ENCODE data around the gene CDC42EP1. TPM values are rescaled to one million over a fixed set of nuclear protein-coding genes. Genes with fewer than 3 reads are reported as not detected.
"Not testable (repeated sequence)": the region's sequence is repeated elsewhere in the genome, so short reads cannot be mapped to it uniquely, and the experiment has no call there.

The CDC42EP1 gene
- total RNA-seq, 2 donors from 2014 or later, result 4.0 to 4.6 TPM

DNA sequence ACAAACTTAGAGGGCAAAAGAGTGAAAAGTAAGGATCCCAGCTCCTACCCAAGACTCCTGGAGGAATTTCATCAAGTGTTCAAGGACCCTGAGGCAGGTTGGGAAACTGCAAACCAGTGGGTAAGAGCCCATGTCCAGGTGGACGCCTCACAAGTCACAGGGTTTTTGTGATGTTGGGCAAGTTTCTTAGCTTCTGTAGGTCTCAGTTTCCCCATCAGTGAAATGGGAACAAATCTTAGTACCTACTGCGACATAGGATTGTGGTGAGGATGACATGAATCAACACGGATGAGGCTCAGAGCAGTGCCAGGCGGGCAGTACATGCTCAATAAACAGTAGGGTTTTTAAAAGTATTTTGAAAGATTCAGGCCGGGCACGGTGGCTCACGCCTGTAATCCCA is 17.3 kb upstream of the CDC42EP1 start:
- Mint-ChIP-seq H3K4me3 (no peak overlapping the region), H3K27me3 (ENCODE audit: low read depth) (peaks cover 24% of the 10 kb centered on the region), H3K4me1 (ENCODE audit: low read depth) (peaks cover 52% of the 10 kb centered on the region), H3K36me3 (ENCODE audit: insufficient read depth in 2 of 2) (no peaks in the 10 kb centered on the region), H3K27ac (peak overlapping the region; percentile 80), H3K9me3 (no peaks in the 10 kb centered on the region)
- ATAC-seq (replicated peaks in 1 of 2) (no peak), DNase-seq (no peak)

DNA sequence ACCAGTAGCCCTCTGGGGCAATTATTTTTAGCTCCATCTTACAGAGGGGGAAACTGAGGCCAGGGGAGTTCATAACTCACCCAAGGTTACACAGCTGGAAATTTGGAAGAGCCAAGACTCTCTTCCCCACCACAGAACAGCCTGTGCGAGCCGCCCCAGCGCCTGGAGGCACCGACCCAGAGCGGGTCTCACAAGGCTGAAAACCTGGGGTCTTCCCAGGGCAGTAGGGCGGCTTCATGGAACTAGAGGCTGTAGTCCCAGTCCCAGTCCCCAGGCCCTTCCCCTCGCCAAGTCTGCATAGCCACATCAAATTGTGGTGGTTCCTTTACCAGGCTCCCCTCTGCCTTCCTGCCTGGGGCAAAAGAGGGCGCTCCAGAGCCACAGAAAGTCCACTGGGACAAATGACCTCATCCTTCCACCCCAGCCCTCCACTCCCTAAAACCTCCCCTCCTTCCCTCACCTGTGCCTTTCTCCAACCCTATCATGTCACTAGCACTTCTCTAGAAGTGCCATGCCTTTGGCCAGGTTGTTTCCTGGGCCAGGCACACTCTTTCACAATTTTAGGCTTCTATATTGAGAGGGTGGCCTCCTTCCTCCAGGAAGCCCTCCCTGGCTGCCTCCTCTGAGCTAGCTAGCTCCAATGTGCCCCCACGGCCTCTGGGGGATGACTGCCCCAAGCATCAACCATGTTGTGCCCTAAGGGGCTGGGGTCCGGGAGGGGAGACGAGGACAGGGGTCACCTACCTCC is 15.2 kb upstream of the CDC42EP1 start:
- ATAC-seq (replicated peaks in 1 of 2) (peak; percentile 57 to 65), DNase-seq (peak; percentile 69 to 78)
- H3K4me1 Mint-ChIP-seq (ENCODE audit: low read depth), result peaks cover 34% of the 10 kb centered on the region
- H3K9me3 Mint-ChIP-seq, result no peaks in the 10 kb centered on the region
- H3K27me3 Mint-ChIP-seq (ENCODE audit: low read depth), result peaks cover 9% of the 10 kb centered on the region
- H3K36me3 Mint-ChIP-seq (ENCODE audit: insufficient read depth in 2 of 2), result no peaks in the 10 kb centered on the region
- no peak overlapping the region for H3K4me3 Mint-ChIP-seq
- H3K27ac Mint-ChIP-seq, result no peak overlapping the region

DNA sequence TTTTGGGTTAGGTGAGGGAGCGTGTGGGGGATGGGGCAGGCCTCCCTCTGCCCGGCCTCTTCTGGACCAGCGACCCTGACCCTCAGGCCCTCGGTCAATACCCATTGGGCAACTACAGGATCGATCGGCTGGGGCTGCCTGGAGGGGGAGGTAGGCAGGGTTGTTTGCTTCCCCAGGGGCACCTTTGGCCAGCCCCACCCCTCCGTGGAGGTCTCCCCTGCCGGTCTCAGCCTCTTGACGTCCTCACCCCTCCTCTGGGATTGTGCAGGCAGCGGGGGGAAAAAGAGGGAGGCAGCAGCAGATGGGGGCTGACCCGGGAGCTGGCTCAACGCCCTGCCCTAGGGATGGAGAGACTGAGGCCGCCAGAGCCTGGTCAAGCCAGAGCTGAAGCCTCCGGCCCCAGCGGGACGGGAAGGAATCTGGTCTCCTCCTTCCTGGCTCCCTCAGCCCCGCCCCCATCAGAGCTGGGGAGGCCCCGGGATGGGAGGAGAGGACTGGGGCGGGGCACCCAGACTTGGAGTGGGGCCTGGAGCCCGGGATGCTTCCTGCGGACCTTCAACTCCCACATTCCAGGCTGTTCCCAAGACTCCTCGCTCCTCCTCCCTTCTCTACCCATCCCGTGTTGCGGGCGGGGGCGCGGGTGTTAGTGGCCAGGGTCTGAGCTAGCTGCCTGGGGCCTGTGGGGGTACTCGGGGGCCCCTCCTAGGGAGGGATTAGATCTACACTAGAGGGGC is 14.4 kb upstream of the CDC42EP1 start:
- Mint-ChIP-seq H3K4me1 (ENCODE audit: low read depth) (peaks cover 27% of the 10 kb centered on the region), H3K27me3 (ENCODE audit: low read depth) (peaks cover 3% of the 10 kb centered on the region), H3K27ac (no peak overlapping the region), H3K9me3 (no peaks in the 10 kb centered on the region), H3K36me3 (ENCODE audit: insufficient read depth in 2 of 2) (no peaks in the 10 kb centered on the region), H3K4me3 (no peak overlapping the region)
- ATAC-seq (replicated peaks in 1 of 2) (no peak), DNase-seq (no peak)

DNA sequence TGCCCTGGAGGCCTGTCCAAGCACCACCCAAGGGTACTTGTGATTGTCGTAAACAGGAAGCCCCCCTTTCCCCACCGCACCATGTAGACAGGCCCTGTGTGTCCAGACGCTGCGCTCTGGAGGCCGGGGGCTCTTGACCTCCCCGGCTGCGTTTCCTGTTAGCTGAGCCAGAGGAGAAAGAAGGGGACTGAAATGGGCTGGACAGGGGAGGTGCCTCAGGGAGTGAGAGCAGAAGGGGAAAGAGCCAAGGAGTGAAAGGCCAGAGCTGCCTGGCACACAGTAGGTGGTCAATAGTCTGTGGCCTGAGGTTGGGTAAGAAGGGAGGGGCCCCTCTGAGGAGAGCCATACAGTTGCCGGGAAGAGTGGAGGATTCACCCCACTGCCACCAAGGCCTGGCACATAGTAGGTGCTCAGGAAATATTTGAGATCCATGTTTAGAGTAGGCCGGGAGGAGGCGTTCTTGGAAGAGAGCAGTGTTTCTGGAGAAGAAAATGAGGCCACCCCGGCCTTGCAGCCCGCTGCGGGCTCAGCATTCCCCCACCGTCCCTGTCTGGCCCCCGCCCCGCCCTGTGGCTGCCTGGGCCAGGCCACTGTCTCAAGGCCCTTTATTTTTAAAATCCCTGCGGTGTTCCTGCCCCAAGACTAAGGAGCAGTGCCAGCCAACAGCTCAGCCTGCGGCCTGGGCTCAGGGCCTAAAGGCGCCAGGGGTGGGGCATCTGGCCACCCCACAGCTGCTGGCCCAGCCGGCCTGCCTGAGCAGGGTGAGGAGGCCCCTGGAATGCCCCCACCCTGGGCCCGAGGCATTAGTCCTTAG is 13.6 kb upstream of the CDC42EP1 start:
- Mint-ChIP-seq H3K27me3 (ENCODE audit: low read depth) (peaks cover 9% of the 10 kb centered on the region), H3K9me3 (no peaks in the 10 kb centered on the region), H3K36me3 (ENCODE audit: insufficient read depth in 2 of 2) (no peaks in the 10 kb centered on the region), H3K4me1 (ENCODE audit: low read depth) (peaks cover 19% of the 10 kb centered on the region), H3K27ac (no peak overlapping the region), H3K4me3 (no peak overlapping the region)
- ATAC-seq (replicated peaks in 1 of 2) (no peak), DNase-seq (no peak)

DNA sequence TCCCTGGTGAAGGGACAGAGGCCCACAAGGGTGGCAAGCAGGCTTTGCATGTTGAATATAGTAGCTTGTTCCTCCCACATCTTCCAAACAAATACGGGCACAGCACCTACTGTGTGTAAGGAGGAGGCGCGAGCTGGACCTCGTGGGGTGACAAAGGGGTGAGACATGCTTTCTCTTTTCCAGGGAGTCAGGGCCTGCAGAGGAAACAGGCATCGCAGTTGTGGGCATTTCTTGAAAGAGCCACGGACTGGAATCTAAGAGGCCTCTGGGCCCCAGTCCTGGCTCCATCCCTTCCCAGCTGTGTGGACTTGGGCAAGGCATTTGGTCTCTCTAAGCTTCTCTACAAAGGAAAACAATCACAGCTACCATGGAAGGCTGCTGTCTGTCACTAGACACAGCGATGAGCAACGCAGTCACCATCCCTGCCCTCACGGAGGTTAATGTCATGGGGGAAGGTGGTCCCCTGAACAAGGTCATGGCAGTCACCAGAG is 13.0 kb upstream of the CDC42EP1 start:
- ATAC-seq (replicated peaks in 1 of 2) (no peak), DNase-seq (no peak)
- Mint-ChIP-seq H3K4me3 (no peak overlapping the region), H3K36me3 (ENCODE audit: insufficient read depth in 2 of 2) (no peaks in the 10 kb centered on the region), H3K4me1 (ENCODE audit: low read depth) (peaks cover 13% of the 10 kb centered on the region), H3K27ac (no peak overlapping the region), H3K27me3 (ENCODE audit: low read depth) (peaks cover 9% of the 10 kb centered on the region), H3K9me3 (no peaks in the 10 kb centered on the region)

DNA sequence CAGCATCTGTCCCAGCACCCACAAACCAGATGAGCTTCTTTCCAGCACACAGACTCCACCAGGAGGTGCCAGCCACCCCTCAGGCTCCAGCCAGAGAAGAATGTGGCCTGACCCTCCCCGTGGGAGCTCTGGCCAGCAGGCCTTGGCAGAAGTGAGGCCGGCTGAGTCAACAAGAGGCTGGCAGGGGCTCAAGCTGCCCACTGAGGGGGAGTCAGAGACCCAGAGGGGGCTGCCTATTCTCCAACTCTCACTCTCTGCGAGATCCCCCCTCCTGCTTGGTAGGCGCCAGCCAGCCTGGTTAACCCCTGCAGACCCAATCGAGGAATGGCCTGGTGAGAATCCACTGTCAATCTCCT is 10.6 kb upstream of the CDC42EP1 start:
- ATAC-seq (replicated peaks in 1 of 2), result no peak
- H3K27ac Mint-ChIP-seq, result no peak overlapping the region
- DNase-seq, result no peak
- peaks cover 9% of the 10 kb centered on the region for H3K27me3 Mint-ChIP-seq (ENCODE audit: low read depth)
- peaks cover 8% of the 10 kb centered on the region for H3K4me1 Mint-ChIP-seq (ENCODE audit: low read depth)
- no peaks in the 10 kb centered on the region for H3K36me3 Mint-ChIP-seq (ENCODE audit: insufficient read depth in 2 of 2)
- no peaks in the 10 kb centered on the region for H3K9me3 Mint-ChIP-seq
- H3K4me3 Mint-ChIP-seq, result no peak overlapping the region

DNA sequence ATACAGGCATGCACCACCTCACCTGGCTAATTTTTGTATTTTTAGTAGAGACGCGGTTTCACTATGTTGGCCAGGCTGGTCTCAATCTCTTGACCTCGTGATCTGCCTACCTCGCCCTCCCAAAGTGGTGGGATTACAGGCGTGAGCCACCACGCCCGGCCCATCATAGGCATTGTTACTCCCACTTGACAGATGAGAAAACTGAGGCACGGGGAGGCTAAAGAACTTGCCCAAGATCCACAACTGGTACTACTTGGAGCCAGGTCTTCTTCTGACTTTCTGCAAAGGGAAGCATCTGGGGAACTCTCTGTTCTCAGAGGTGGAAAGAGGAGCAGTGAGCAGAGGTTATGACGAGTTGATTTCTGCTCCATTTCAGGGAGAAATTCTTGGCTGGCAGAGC is 9.4 kb upstream of the CDC42EP1 start:
- H3K27ac Mint-ChIP-seq; DNase-seq; H3K4me3 Mint-ChIP-seq; ATAC-seq (replicated peaks in 1 of 2); H3K4me1 Mint-ChIP-seq (ENCODE audit: low read depth); H3K9me3 Mint-ChIP-seq; H3K36me3 Mint-ChIP-seq (ENCODE audit: insufficient read depth in 2 of 2): not testable (repeated sequence)
- H3K27me3 Mint-ChIP-seq (ENCODE audit: low read depth), result peaks cover 19% of the 10 kb centered on the region

DNA sequence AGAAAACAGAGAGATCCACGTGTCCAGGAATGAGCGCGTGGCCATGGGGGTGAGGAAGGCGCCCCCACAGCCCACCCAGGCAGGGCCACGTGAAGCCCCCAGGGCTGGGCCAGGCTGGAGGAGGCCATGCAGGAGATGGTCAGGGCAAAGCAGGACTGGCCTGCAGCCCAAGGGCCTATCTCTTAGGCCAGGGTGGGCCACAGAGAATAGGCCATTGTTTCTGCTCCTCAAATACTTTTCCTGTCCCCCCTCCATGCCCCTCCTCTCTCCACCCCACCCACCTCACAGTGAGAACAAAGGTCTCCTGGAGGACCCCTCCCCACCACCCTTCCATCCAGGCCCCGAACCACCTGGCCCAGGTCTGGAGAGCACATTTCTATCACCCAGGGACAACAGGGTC is 8.3 kb upstream of the CDC42EP1 start:
- Mint-ChIP-seq H3K27me3 (ENCODE audit: low read depth) (peaks cover 29% of the 10 kb centered on the region), H3K9me3 (no peaks in the 10 kb centered on the region), H3K4me1 (ENCODE audit: low read depth) (no peaks in the 10 kb centered on the region), H3K4me3 (no peak overlapping the region), H3K27ac (no peak overlapping the region), H3K36me3 (ENCODE audit: insufficient read depth in 2 of 2) (no peaks in the 10 kb centered on the region)
- no peak for ATAC-seq (replicated peaks in 1 of 2)
- DNase-seq, result no peak

DNA sequence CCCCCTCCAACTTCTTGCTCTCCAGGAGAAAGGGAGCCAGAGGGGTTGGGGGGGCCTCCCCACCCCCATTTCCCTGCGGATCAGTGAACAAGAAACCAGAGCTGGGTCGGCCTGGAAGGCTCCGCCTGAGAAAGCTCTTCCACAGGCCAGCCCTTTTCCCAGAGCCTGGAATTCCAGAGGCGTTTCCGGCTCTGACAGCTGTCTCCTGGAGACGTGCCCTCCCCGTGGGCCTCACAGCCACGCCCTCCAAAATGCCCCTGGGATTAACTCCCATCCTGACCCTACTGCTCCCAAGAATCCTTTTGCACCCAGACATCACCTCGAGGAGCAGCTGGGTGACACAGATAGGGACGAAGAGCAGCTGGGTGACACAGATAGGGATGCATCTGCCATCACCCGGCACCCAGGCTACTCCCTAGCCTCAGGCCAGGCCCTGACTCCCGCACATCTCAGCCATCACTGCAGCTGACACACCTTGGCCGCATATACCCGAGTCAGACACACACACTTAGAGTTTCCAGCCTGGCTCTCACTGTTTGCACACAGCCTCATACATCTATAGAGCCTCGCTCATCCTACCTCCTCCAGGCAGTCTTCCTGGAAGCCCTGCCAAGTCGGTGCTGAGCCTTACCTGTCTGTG is 7.6 kb upstream of the CDC42EP1 start:
- Mint-ChIP-seq H3K36me3 (ENCODE audit: insufficient read depth in 2 of 2) (no peaks in the 10 kb centered on the region), H3K27me3 (ENCODE audit: low read depth) (peaks cover 36% of the 10 kb centered on the region), H3K9me3 (no peaks in the 10 kb centered on the region), H3K4me1 (ENCODE audit: low read depth) (no peaks in the 10 kb centered on the region), H3K4me3 (no peak overlapping the region), H3K27ac (no peak overlapping the region)
- ATAC-seq (replicated peaks in 1 of 2) (no peak), DNase-seq (no peak)

DNA sequence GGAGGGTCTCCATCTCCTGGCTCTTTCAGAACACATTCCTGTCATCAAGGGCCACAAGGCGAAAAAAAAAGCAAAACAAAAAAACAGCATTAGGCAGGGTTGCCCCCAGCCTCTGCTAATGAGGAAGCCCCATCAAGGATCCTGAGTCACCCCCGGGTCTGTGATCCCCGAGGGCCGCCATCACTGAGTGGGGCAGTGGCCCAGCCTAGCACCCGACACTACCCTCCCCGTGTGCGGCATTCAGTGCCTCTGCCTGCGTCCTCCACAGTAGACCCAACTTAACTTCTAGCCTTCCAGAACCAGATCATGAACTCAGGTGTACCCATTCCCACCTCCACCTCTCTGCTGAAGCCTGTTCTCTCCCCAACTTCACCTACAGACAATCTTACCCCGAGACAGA is 6.6 kb upstream of the CDC42EP1 start:
- no peak for DNase-seq
- Mint-ChIP-seq H3K27ac (no peak overlapping the region), H3K4me3 (no peak overlapping the region), H3K4me1 (ENCODE audit: low read depth) (no peaks in the 10 kb centered on the region), H3K27me3 (ENCODE audit: low read depth) (peaks cover 39% of the 10 kb centered on the region), H3K36me3 (ENCODE audit: insufficient read depth in 2 of 2) (no peaks in the 10 kb centered on the region), H3K9me3 (no peaks in the 10 kb centered on the region)
- no peak for ATAC-seq (replicated peaks in 1 of 2)

DNA sequence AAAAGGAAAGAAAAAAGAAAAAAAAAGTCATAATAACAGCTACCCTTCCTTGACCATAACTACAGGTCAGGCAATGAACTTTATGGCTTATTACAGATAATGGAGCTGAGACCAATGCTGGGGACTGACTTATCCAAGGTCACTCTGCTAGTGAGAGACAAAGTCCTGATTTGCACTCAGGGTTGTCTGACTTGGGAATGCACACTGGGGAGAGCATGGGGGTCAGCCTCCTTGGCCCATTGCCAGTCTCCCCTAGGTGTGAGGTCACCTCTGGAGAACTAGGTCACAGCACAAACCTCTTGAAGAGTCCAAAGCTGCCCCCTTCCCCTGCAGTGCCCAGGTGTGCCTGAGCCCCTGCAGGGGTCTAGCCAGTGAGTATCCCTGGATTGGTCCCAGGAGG is 5.3 kb upstream of the CDC42EP1 start:
- H3K4me1 Mint-ChIP-seq (ENCODE audit: low read depth), result no peaks in the 10 kb centered on the region

DNA sequence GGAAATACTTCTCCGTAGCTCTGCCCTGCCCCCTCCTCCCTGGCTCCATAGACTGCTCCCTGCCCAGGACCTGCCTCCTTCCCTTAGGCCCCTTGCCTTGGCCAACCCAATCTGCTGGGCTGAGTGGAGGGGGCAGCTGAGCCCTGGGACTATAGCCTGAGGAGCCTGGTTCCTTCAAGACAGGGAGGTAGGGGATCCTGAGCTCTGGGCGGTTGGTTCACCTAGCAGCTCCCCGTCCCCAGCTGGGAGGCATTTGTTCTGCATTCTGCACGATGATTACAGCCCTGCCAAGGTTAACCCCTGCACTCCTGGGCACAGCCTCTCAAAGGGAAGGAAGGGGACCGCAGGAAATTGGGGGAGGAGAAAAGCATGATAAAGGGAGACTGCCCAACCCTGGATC is 3.6 kb upstream of the CDC42EP1 start:
- Mint-ChIP-seq H3K4me1 (ENCODE audit: low read depth) (peaks cover 7% of the 10 kb centered on the region), H3K27me3 (ENCODE audit: low read depth) (peaks cover 44% of the 10 kb centered on the region), H3K4me3 (no peak overlapping the region), H3K36me3 (ENCODE audit: insufficient read depth in 2 of 2) (no peaks in the 10 kb centered on the region), H3K27ac (no peak overlapping the region), H3K9me3 (no peaks in the 10 kb centered on the region)
- ATAC-seq (replicated peaks in 1 of 2) (no peak), DNase-seq (no peak)

More for the DNA sequence above, 5.3 kb upstream of the CDC42EP1 start:
- no peaks in the 10 kb centered on the region for H3K36me3 Mint-ChIP-seq (ENCODE audit: insufficient read depth in 2 of 2)
- no peak overlapping the region for H3K27ac Mint-ChIP-seq
- DNase-seq (no peak), ATAC-seq (replicated peaks in 1 of 2) (no peak)
- H3K27me3 Mint-ChIP-seq (ENCODE audit: low read depth), result peaks cover 46% of the 10 kb centered on the region
- H3K4me3 Mint-ChIP-seq, result no peak overlapping the region
- no peaks in the 10 kb centered on the region for H3K9me3 Mint-ChIP-seq
